Measurements from ENCODE around the gene CD1B.
"Not testable (repeated sequence)": the region's sequence is repeated elsewhere in the genome, so short reads cannot be mapped to it uniquely, and the experiment has no call there.

The CD1B gene

GRCh38 chr1:158327481-158327880 lies 3.9 kb downstream of the CD1B start:
- no peak for DNase-seq

- no peak for DNase-seq
Observed at GRCh38 chr1:158324395-158324794, 6.9 kb downstream of the CD1B start.

- no peak for DNase-seq
Observed at GRCh38 chr1:158323866-158324265, 7.5 kb downstream of the CD1B start.

GRCh38 chr1:158311066-158311465 lies 20.3 kb downstream of the CD1B start:
- no peak for DNase-seq

- DNase-seq = no peak
Observed at GRCh38 chr1:158310623-158311022, 20.7 kb downstream of the CD1B start.

GRCh38 chr1:158295791-158296190 lies 35.5 kb downstream of the CD1B start:
- DNase-seq = no peak

GRCh38 chr1:158290321-158290844 lies 40.9 kb downstream of the CD1B start:
- DNase-seq = no peak

- DNase-seq = no peak
Observed at GRCh38 chr1:158289811-158290210, 41.5 kb downstream of the CD1B start, which contains the start of gene CD1C. Gene CD1C (plus strand): TSS chr1:158289923. CDS start chr1:158290065, 142 bp downstream.

- no peak for DNase-seq
Observed at GRCh38 chr1:158286941-158287346, 44.4 kb downstream of the CD1B start.

GRCh38 chr1:158286487-158286886 lies 44.8 kb downstream of the CD1B start:
- no peak for DNase-seq

GRCh38 chr1:158285756-158286241 lies 45.5 kb downstream of the CD1B start:
- no peak for DNase-seq

- DNase-seq = no peak
Observed at GRCh38 chr1:158283965-158284364, 47.4 kb downstream of the CD1B start.

- DNase-seq = not testable (repeated sequence)
Observed at GRCh38 chr1:158282421-158282820, 48.9 kb downstream of the CD1B start.

All from NCI-H510A treated with DMSO at 0.1 percent for 48 hours (cell line).